HT-29 (cell line): Measurements from ENCODE around the gene CADPS. TPM values are rescaled to one million over a fixed set of nuclear protein-coding genes. Genes with fewer than 3 reads are reported as not detected.

Source experiments
- DNase-seq: peaks from one replicate; pipeline ENCODE4 v3.0.0-alpha.2; 2015; ENCODE audit warnings: low spot score
- total RNA-seq: library from RNA; depleted of rRNA; stranded (reverse); fragments of >200 nt; shearing (Covaris generic); gene quantifications from 2 replicates; pipeline ENCODE4 v1.2.3, GENCODE V29; 2014

The CADPS gene
- total RNA-seq, 1 experiment from 2014 or later: 0.13 TPM

- no peak for DNase-seq
These were observed 499.4 kb downstream of the CADPS start for GRCh38 chr3:62375655-62376453.

DNA sequence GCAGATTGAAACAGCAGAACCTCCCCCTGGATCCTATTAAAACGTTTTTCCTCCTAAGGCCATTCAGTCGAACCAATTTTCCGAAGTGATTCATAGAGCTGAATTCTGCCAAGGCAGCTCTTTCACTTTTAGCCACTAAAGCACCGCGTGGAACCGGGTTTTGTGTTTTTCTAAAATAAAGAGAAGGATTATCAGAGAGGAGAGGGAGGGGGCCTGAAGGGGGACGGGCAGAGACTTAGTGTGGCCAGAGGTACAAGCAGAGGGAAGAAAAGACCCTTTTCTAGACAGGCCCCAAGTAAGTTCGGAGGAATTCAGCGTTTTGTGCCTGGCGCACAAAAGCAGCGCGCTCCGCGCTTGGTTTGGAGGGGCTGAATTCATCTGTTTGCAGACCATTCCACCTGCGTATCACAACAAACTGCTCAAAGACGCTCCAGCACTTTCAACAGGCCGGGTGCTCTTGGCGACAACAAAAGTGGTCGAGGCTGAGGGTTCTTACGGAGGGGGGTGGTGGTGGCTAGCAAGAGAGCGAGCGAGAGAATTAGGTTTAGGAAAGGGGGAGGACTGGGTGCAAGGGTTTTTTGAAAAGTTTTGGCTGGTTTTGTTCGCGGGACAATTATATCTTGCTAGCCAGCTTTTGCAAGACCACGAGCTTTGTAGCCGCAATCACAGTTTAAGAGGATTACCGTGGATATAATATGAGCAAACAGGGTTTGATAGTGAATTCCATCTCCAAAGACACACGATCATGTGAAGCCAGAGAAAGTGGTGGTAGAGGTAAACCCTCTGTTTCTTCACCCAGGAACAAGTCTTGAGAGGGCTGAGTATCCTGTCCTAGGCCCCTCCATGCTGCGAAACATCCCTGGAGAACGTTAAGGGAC is 500.6 kb downstream of the CADPS start:
- DNase-seq: no peak

GRCh38 chr3:62373714-62374333 is 501.4 kb downstream of the CADPS start:
- no peak for DNase-seq

DNA sequence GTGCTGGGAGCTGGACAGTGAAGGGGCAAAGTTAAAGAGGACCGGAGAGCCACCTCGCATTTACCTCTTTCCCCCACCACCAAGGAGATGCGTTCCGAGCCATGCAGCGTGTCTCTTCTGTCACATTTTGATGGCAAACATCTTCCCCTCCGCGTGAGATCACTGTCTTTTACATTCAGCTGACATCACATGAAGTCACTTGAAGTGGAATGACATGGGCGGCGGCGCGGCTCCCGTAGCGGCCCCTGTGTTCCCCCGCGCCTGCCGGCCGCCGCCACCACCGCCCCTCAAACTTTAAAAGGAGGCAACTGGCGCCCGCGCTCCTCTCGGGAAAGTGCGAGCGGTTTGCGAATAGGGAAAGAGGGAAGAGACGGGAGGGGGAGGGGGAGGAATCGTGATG is 502.0 kb downstream of the CADPS start, which contains the start of gene FEZF2:
TSS of gene FEZF2 (minus strand) at position 336 of the 400 bp plus-strand sequence. CDS start 682 bp downstream, outside the sequence.
- DNase-seq: no peak

DNA sequence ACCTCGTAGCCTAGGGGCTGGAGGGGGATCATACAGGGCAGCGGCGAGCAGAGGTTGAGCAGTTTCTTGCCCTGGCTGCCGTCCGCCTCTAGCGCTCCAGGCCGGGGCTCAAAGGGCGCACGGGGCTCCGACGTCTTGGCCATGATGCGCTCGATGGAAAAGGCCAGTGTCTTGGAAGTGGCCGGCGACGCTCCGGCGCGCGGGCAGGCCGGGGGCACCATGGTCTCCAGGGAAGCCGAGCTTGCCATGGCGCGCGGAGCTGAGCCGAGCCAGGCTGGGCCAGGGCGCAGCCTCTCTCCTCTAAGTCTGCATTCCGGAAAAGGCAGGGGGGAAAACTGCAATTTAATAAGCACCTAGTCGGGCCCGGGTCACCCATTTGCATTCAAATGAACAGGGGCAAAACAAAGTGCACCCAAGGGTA is 502.6 kb downstream of the CADPS start:
- no peak for DNase-seq

DNA sequence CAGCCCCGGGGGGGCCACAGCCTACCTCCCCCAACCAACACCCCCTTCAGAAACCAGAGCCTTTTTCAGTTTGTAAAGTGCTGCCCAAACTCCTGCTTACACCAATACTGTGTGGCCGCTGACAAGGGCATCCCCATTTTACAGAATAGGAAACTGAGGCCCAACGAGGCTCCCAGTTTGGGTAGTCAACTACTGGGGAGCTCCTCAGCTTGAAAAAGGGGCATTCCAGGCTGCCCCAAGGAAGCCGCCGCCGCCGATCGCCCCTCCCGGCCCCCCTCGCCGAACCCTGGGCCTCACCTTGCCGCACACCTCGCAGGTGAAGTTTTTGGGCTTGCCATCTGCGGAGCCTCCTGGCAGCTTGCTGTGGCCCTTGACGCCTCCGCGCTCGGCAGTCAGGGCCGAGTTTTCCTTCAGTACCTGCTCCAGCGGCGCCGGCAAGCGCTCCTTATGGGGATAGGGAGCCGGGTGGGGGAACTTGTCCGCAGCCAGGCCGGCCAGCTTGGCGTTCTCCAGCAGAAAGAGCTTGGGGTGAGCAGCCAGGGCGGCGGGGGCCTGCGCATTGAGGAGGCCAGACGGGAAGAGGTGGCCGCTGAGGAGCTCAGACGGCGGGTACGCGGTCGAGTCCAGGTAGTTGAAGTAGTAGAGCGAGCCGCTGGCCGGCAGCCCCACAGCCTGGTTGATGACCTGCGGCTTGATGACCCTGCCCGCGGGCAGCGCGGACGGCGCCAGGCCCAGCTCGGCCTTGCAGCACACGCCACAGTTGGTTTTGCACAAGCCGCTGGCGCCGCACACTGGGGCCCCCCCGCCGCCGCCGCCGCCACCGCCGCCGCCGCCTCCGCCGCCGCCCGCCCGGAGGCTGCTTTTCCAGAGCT is 503.3 kb downstream of the CADPS start:
- DNase-seq: no peak

GRCh38 chr3:62370858-62371719 is 504.1 kb downstream of the CADPS start:
- DNase-seq: no peak

DNA sequence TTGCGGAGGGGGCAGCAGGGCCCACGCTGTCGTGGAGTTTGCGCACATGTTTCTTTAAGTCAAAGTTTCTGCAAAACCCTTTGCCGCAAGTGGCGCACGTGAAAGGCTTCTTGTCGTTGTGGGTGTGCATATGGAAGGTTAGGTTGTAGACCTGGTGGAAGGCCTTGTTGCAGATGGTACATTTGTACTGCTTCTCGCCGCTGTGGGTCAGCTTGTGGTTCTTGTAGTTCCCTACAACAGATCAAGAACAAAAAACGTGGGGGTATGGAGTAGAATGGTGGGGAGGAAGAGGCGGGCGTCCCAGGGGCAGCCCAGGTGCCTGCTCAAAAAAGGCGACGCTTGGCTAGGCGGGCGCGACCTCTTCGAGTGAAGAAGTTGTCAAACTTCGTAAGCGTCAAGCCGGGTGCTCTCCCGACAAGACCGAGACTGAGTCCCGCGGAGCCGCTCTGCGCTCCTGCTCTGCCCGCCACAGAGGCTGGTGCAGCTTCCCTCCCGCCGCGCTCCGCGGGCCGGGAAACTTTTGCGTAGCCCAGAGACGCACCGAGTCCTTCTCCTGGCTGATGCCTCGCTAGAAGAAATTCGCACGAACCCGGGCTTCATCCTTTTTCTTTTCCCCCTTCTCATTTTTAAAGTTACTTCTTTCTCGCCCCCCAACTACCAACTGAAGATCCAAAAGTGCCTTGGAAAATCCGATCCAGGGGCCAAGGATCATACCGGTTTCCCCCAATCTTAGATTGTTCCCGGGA is 504.9 kb downstream of the CADPS start:
- no peak for DNase-seq

- no peak for DNase-seq
These were observed 505.8 kb downstream of the CADPS start for GRCh38 chr3:62369476-62369743.

GRCh38 chr3:62368705-62369475 is 506.3 kb downstream of the CADPS start:
- DNase-seq: no peak

GRCh38 chr3:62368290-62368704 is 506.9 kb downstream of the CADPS start:
- DNase-seq: no peak

- DNase-seq: no peak
These were observed 507.4 kb downstream of the CADPS start for GRCh38 chr3:62367763-62368195.

DNA sequence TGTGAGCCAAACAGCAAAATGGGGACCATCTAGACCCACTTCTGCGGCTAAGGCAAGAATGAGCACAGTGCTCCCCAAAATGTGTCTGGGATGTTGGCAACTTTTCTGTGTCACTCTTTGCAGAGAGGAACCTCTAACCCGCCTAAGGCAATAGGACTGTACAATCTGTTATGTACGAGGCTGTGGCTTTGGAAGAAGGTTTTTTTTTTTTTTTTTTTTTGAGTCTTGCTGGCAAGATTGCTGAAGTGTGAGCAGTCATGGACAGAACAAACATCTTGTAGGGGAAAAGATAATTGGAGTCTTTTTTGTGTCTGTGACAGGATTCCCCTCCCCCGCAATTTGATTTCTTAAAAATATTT is 509.1 kb downstream of the CADPS start:
- DNase-seq: no peak

DNA sequence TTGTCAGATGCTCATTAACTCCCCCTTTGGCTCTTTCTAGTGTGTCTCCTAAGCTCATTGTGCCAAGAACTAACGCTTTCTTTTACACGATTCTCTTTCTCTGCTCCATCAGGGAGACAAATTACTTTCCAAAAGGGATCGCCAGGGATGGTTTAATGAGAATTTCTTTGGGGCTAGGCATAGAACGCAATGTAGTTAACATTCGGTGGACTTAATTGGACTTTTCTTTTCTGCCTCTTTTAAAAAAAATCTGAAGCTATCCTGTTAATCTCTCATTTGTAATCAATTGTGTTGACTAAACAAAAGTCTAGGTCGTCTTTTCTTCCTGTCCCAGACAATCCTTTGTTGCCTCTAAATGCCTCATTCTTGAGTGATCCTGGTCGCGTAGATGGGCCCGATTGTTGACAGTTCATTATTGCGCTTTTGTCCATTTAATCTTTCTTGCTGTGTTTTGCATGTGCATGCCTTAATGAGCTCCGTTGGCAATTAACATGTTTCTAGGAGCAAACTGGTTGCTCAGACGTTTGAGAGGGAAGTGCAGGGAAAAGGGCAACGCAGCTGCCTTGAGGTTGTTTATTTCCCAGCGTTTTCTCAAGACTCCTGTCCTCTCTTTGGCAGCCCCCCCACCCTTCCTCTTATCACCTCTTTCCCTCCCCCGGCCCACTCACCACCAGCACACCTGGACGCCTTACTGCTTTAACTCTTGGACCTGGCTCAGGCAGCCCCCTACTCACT is 509.7 kb downstream of the CADPS start:
- no peak for DNase-seq

GRCh38 chr3:62364191-62364590 is 511.0 kb downstream of the CADPS start:
- no peak for DNase-seq

- no peak for DNase-seq
These were observed 511.9 kb downstream of the CADPS start for GRCh38 chr3:62363275-62363674.

GRCh38 chr3:62361824-62362223 is 513.4 kb downstream of the CADPS start:
- no peak for DNase-seq

DNA sequence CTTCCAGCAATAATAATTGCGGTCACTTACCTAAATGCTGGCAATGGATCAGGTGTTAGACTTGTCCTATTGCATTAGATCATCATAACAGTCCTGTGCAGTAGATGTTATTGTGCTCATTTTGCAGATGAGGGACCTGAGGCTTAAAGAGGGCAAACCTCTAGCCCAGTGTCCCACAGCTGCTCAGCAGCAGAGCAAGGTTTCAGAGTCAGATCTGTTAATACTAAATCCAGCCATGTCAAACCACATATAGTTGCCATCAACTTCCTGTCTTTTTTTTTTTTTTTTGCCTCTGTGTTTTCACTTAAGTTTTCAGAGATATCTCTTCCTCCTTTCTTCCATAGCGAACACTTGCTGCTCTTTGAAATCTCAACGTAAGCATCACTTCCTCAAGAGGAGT is 514.0 kb downstream of the CADPS start:
- no peak for DNase-seq
